HG03196 (cell line): ENCODE results near the gene SLC5A10.

ENCODE experiments used
- ATAC-seq: cut with Tn5 transposase; IDR thresholded peaks from one replicate; pipeline ENCODE4 v1.9.1; 2021; ENCODE audit not compliant: unreplicated experiment

SLC5A10 gene

DNA sequence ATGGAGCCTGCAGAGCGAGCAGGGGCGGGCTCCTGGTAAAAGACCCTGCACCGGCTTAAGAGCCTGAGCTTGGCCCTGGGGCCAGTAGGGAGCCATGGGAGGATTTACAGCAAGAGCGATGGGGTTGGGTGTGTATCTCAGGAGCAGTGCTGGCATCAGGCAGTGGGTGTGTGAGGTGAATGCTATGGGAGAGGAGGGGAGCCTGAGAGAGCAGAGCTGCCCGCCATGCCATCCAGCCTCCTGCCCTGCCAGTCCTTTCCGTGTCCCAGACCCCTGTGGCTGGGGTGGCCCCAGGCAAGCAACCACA is 29.3 kb downstream of the SLC5A10 start:
- no peak for ATAC-seq

DNA sequence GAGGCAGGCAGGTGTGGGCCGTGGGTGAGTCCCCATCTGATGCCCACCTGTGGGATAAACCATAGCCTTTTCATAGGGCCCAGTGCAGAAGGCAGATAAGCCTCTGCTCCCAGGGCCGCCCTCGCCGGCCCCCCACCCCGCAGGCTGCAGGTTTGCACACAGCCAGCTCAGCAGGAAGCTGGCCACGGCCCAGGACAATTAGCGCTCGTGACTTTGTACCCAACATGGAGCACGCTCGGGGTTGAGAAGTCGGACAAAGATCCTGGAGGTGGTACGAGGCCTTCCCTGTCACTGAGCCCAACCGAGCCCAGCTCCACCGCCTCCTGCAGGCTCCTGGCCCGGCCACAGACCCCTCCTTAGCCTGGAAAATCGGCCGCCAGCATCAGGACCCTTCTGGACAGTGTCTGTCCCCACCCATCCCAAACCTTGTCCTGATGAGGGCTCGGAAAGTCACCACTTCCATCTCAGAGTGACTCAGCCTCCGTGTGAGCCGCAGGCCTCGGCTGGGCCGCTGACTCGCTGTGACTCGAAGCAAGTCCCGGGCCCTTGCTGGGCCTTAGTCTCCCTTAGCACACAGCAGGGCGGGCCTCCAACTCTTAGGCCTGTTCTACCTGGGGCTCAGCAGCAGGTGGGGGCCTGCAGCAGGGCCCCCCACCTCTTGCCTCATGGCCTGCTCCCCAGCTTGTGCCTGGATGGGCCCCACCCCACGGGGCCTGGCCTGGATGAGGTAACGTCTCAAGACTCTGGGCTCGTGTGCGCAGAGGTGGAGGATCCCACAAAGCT is 29.9 kb downstream of the SLC5A10 start:
- ATAC-seq, result no peak

DNA sequence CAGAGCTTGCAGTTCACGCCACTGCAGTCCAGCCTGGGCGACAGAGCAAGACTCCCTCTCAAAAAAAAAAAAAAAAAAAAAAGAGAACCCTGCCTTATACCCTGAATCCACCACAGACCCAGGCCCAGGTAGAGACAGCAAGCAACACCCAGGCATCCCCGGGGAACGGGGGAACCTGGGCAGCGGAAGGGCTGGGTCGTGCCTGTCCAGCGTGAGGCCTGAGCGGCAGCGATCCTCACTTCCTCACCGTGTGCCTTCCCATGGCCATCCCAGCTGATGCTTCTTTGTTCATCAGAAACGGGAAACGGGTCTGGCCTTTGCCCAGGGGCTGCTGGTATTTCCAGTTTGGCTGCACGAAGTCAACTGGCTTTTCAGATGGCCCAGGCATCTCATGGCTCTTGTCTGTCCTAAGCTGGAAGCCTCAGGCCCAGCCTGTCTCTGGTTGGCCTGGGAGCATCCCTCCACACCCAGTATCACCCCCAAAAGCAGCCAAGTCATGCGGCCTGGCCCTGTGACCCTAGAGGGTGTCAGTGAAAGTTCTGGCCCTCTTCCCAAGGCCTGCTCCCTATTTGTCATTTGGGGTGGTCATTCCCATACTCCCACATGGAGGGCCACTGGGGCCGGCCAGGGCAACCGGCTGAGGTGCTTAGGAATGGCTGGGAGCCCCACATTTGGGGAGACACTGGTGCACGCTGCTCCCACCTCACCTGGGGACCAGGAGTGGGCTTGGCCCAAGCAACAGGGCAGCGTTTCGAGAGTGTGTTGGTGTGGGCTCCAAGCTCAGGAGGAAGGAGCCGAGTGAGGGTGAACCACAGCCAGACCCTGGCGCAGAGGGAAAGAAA is 32.5 kb downstream of the SLC5A10 start:
- ATAC-seq, result no peak

GRCh38 chr17:18985475-18985874 is 33.5 kb downstream of the SLC5A10 start:
- ATAC-seq, result no peak

GRCh38 chr17:18986541-18987229 is 34.7 kb downstream of the SLC5A10 start:
- no peak for ATAC-seq

GRCh38 chr17:18987230-18987610 is 35.3 kb downstream of the SLC5A10 start:
- no peak for ATAC-seq

DNA sequence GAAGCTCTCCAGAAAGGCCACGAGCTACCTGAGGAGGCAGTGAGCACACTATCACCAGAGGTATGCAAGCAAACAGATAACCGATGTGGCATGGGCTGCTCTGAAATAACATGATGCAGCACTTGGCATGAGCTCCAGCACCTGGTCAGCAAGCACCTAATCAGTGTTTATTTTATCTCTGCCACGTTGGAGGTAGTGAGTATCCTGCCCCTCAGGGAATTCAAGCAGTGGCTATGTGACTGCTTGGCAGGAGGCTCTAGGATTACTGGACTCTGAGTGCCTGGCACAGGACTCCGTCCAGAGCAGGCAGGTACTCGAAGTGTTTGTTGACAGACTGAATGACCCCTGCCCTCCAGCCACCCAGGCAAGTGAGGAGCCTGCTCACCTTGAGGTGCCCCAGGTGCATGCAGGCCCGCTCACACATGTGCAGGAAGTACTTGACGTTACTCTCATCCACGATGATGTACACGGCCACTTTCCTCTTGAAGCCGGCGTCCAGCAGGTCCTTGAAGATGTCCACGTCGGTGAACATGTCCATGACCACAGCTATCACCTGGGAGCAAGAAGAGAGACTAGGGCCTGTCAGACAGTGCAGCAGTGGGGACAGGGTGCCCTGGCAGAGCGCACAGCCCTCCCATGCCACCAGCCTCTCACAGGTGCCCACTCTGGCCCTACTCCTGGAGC is 36.0 kb downstream of the SLC5A10 start:
- ATAC-seq, result no peak

DNA sequence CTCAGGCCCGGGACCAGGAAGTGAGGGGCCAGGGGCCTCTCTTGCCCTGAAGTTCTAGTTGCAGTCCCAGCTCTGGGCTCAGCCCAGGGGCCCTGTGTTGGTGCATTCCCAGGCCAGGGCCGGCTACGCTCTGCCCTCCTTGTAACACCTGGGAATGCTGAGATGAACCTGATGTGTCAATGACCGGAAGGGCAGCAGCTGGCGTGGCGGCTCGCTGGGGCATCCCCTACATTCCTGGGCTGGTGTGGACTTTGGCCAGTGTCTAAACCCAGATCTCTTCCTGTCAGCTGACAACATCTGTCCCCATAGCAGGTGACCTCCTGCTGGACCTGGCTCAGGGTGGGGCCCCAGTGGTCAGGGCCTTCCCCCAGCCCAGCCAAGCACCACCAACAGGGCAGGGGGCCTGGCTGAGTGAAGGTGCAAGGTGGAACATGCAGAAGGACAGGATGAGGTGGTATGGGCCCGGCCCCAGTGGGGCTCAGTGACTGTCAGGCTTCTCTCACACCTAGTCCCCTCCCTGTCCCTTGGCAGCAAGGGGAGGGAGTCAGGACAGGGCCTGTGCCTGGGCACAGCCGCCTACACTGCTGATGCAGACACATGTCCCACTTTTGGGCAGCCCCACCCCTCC is 36.7 kb downstream of the SLC5A10 start:
- no peak for ATAC-seq

DNA sequence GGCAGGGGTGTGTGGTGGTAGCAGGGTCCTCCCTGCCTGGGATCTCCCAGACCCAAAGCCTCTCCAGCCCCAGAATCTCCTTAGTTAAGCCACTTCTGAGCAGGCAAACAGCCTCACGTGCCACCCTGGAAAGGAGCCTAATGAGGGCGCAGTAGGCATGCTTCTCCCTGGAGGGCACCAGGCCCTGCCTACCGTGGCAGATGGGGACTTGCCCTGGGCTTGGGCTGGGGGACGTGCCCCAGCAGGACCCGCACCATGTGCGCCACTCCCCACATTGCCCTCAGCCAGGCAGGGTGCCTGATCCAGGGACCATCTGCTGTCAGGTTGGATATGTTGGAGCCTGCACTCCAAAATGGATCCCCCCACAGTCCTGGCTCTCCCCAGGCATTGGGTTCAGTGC is 38.4 kb downstream of the SLC5A10 start:
- no peak for ATAC-seq

DNA sequence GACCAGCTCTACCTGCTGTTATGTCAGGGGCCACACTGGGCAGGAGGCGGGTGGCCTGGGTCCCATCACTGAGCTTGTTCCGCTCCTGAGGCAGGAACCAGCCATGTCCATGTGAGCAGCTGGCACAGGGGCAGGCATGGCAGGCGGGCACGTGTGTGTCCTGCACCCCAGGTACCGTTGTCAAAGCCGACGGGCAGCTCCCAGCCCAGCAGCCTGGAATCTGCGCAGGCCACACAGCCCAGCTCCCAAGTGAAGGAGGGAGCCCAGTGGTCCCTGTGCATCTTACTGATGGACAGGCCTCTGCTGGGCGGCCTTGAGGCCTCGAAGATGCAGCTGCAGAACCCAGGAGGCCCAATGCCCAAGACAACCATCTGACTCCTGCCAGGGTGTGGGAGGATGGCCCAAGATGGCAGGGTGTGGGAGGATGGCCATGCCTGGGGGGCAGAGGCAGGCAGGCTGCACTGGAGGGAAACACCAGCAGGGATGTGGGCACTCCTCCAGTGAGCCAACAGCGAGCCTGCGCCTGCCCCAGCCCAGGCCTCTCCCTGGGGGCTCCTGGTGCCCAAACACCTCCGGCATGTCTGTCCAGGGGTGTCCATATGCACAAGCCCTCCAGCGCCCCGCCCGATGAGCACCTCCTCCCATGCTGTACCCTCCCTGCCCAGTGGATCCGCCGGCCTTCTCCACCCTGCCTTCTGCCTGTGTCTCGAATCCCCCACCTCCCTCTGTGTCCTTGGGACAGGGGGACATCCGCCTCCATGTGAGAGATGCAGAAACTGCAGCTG is 39.8 kb downstream of the SLC5A10 start:
- no peak for ATAC-seq

DNA sequence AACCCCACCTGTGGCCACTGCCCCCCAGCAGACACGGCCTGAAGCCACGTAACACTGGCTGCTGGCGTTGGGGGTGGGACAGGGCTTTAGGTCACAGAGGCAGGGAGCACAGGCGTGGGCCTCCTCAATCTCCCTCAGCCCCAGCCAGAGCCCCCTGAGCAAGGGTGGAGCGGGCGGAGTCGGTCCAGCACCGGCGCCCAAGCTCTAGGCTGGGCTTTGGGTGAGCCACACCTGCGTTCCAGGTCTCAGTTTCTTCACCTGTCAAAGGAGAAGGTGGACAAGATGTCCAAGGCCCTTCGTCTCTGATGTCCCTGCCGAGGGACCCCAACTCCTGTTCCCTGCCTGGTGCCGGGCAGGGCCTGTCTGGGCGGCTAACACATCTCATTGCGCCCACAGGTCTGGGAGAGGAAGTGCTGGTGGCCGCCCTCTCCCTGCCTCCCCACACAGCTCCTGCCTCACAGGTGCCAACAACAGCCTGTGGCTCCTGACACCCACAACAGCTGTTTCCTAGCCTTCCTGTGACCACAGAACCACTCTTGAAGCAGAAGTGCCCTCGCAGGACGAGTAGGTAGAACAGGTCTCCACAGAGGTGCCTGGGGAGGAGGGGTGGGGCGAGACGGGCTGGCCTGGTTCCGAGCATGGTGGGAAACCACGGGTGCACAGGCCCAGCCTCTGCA is 40.6 kb downstream of the SLC5A10 start:
- no peak for ATAC-seq

- ATAC-seq, result no peak
Measured at GRCh38 chr17:18993905-18994526, 42.1 kb downstream of the SLC5A10 start.

DNA sequence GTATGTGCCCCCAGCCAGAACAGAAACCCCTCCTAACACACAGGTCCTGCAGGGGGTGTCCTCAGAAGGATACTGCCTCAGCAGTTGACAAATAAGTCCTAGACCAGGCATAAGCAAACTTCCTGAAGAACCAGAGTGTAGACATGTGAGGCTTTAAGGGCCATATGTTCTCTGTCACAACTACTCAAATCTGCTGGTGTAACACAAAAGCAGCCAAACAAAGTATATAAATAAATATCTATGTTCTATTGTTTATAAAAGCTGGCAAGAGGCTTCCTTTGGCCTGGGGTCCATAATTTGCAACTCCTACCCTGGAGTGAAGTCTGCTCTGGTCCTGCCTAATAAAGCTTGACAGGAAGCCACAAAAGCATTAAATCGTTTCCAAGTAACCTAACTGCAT is 42.7 kb downstream of the SLC5A10 start:
- ATAC-seq, result no peak

DNA sequence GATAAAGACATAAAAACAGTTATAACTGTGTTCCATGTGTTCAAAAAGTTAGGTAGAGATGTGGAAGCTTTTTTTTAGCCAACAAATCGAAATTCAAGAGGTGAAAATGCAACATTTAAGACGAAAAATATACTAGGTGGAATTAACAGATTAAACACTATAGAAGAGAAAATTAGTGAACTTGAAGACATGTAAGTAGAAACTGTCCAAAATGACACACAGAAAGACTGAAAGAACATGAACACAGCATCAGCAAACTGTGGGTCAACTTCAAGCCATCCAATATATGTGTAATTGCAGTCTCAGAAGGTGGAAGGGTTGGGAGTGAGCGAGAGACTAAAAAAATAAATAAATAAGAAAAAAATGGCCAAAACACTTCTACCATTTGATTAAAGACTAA is 43.3 kb downstream of the SLC5A10 start:
- no peak for ATAC-seq

DNA sequence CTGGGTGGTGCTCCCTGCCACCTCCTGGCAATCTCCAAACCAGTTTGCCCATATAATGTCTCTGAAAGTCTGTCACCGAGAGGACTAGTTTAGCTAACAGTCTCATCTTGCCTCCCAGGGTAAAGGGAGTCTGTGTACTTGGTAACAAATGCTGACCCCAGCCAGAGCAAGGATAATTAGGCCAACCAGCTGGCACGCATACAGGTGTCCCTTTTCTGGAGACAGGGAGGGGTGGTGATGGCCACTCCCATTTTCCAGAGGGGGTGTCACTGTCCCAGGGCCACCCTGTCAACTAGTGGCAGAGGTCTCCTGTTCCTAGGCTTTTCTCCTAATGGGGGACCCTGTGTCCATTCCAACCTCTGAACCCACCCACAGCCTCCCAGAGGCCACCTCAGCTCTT is 44.5 kb downstream of the SLC5A10 start:
- ATAC-seq, result no peak

GRCh38 chr17:18997650-18998196 is 45.8 kb downstream of the SLC5A10 start:
- ATAC-seq, result no peak

- no peak for ATAC-seq
Measured at GRCh38 chr17:18999394-18999793, 47.4 kb downstream of the SLC5A10 start.

- ATAC-seq, result no peak
Measured at GRCh38 chr17:18999911-19000310, 47.9 kb downstream of the SLC5A10 start.
